ENCODE measurements around the gene AHNAK2.

AHNAK2 gene

DNA sequence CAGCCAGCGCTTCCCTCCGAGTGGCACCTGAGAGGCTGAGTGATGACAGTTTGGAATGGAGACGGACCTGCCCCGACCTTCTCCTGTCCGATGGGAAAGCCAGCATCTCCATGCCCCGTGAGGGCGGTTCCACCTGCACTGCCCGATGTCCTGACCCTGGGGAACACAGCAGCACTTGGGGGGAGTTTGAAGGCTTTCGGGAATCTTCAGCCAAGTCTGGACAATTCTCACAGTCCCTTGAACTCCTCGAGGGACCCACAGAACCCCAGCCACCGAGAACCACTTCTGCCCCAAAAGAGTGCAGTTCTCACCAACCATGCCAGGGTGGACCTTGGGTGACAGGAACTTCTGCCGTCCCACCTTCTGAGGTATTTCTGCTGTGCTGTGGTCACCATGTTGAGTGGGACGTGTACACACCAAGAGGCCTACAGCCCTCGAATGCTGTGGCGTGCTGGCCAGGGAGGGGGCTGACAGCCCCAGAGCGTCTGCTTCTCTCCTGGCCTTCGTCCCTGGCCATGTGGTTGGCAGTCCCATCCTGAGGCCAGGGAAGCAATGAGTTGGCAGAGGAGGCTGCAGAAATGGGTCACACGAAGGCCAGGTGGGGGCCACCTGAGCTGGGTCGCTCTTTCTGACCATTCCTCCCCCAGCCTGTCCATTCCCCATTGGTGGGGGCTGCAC is 8.5 kb upstream of the AHNAK2 start:
- no peak for DNase-seq (ENCODE audit: low read depth)
- TF ChIP-seq, protein P1, sequence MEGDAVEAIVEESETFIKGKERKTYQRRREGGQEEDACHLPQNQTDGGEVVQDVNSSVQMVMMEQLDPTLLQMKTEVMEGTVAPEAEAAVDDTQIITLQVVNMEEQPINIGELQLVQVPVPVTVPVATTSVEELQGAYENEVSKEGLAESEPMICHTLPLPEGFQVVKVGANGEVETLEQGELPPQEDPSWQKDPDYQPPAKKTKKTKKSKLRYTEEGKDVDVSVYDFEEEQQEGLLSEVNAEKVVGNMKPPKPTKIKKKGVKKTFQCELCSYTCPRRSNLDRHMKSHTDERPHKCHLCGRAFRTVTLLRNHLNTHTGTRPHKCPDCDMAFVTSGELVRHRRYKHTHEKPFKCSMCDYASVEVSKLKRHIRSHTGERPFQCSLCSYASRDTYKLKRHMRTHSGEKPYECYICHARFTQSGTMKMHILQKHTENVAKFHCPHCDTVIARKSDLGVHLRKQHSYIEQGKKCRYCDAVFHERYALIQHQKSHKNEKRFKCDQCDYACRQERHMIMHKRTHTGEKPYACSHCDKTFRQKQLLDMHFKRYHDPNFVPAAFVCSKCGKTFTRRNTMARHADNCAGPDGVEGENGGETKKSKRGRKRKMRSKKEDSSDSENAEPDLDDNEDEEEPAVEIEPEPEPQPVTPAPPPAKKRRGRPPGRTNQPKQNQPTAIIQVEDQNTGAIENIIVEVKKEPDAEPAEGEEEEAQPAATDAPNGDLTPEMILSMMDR (IDR thresholded peaks at IDR 0.05; ENCODE audit: insufficient read depth, low read depth, low read length, missing control alignments) = no peak
- peak overlapping the region; percentile 65 for H3K4me3 ChIP-seq (ENCODE audit: low read length)

DNA sequence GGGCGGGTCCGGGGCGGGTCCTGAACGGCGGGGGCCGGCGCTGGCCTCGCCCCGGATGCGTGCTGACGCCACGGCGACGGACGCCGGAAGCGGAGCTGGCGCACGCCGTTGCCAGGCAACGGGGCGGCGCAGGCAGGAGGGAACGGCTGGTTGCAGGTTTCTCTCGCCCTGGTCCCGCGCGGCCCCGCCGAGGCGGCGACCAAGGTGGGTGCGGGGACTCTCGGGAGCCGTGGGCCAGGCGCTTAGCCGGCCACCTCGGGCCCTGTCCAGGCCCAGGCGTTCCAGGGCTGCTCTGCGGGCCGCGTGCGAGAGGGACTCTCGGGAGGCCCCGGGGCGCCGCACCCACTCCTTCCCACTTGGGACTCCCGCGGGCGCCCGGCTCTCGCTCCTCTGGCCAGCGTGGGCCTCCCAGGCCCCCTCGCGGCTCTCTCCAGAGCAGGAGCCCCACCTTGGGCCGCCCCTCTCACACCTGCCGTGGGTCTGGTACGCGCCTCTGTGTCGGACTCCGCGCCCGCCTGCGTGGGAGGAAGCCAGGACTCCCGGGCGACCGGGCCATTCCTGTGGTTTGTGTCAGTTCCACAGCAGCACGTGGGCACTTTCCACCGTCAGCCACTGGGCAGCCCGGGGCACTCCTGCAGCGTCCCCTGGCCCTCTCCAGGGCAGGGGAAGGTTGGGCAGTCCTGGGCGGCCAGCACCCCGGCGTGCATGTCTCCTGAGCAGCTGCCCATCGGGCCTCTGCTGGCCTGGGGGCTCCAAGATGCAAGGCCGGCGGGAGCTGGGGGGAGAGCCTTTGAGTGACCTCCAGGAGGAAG is 7.7 kb upstream of the AHNAK2 start, which contains the start of gene CLBA1:
Gene CLBA1 (plus strand): TSS at position 114 of the 812 bp plus-strand sequence. CDS start 644 bp downstream, at position 758.
- DNase-seq (ENCODE audit: low read depth) = peak; percentile 93
- TF ChIP-seq, protein P1 (IDR thresholded peaks at IDR 0.05; ENCODE audit: insufficient read depth, low read depth, low read length, missing control alignments) = no peak
- H3K4me3 ChIP-seq (ENCODE audit: low read length) = peak within 1 kb of the TSS; percentile 65

DNA sequence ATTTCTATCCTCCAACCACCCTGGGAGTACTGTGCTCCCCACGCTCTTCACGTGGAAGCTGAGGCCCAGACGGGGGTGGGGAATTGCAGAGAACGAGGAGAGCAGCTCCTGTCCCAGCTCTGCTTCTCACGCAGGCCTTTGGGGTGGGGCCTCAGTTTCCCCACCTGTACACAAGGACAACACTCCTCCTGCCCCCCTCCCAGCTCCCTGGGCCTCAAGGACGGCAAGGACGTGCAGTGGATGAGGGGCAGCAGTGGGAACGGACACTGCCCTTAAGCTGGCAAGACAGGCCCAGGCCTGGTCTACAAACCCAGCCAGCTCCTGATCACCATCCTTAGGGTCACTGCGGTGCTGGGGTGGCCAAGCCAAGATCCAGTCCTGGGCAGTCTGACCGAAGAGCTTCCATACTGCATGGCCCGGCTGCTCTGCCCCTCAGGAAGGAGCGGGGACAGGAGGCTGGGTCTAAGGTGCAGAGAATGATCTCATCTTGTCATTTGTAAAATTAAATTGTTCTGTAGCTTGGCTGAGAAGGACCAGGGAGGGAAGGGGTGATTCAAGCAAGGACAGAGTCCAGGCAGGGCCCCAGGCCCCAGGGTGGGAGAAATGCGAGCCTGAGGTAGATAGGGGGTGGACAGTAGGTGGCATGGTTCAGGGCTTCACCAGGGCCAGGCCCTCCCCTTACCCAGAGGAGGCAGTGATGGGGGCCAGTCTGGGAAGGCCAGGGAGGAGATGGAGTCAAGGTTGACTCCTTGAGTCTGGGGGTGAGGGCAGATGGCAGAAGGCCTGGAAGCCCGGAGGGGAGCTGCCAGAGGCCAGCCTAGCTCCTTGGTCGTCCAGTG is 6.1 kb upstream of the AHNAK2 start:
- no peak for DNase-seq (ENCODE audit: low read depth)
- TF ChIP-seq, protein P1 (IDR thresholded peaks at IDR 0.05; ENCODE audit: insufficient read depth, low read depth, low read length, missing control alignments) = no peak
- no peak overlapping the region for H3K4me3 ChIP-seq (ENCODE audit: low read length)

DNA sequence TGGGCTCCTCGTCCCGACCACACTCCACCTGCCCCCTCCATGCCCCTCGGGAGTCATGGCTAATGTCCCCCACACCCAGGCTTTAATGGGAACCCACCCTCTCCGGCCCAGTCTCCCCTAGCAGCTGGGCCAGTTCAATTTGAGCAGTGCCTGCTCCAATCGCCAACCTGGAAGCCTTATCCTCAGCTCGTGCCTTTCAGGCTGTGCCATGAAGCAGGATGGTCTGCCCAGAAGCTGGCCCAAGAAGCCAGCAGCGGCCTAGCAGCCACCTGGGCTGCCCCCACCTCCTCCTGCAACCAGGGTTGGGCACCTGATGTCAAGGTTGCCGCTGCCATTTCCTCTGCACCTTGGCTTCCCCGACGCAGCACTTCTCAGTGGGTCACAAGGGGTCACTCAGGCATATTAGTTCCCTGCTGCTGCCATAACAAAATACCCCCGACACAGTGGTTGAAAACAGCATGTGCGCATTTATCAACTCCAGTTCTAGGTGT is 5.1 kb upstream of the AHNAK2 start:
- no peak overlapping the region for H3K4me3 ChIP-seq (ENCODE audit: low read length)
- DNase-seq (ENCODE audit: low read depth) = no peak
- TF ChIP-seq, protein P1 (IDR thresholded peaks at IDR 0.05; ENCODE audit: insufficient read depth, low read depth, low read length, missing control alignments) = no peak

DNA sequence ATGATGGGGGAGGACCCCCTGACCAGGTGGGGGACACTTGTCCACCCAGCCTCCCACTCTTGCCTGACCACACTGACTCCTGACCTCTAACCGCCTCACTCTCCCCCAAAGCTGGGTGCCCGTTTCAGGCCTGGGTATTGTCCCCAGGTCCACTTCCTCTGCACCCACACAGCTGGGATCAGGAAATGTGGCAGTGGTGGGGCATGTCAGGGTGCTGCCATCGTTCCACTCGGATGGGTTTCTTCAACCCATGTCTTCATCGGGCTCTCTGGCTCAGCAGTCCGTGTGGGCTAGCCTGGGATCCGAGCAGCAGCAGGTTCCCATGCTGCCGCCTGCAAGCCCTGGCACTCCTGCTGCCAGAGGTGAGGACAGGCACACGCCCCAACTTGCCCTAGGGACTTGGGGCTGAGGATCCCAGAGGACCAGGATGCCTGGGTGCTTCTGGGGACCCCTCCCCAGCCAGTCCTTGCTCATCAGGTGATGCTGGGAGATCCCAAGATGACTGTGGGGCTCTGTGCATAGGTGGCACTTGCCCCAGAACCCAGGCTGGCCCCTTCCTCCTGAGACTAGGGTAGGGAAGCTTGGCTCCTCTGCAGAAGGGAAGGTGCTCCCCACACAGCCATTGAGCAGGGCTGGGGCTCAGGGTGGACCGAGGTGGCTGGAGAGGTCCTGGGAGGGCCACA is 4.5 kb upstream of the AHNAK2 start:
- H3K4me3 ChIP-seq (ENCODE audit: low read length) = no peak overlapping the region
- DNase-seq (ENCODE audit: low read depth) = peak; percentile 61

More for the DNA sequence above, 4.5 kb upstream of the AHNAK2 start:
- TF ChIP-seq, protein P1 (IDR thresholded peaks at IDR 0.05; ENCODE audit: insufficient read depth, low read depth, low read length, missing control alignments) = no peak
